ENCODE measurements around the gene CD200.

The CD200 gene

DNA sequence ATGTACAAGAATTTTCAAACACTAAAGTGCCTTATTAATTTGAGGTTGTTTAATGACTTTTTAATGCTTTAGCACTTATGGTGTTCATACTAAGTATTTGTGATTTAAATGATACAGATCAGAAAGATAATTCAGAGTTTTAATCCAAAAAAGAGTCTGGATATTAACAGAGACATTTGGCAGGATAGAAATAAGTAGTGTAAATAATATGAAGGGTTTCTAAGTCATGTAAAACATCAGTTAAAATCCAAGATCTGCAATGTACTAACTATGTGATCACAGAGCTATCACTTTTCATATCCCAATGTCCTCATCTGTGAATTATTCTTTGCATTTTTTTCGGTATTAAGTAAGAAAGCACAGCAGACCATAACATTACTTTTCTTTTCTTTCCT is 62.9 kb downstream of the CD200 start:
- TF ChIP-seq GATA3 (IDR thresholded peaks at IDR 0.05; ENCODE audit: low read depth, low read length) (no peak), GATA2 (IDR thresholded peaks at IDR 0.05; ENCODE audit: low read depth, low read length) (no peak)

DNA sequence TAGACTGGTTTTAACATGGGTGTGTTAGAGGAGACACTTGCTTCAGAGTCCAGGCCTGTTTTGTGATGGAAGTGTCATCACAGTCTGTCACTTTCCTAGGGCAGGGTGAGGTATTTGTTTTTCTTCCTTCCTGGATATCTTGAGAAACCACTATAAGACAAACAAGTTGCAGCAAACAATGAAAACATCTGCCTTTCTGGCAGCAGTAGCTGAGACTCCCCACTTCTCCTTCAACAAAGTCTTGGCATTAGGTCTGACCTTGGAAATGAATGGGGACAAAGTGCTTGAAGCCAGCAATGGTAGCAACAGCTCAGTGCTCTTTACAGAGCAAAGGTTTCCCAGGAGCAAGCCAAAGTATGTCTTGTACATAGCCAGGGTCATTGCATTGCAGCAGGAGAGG is 64.6 kb downstream of the CD200 start:
- TF ChIP-seq GATA3 (IDR thresholded peaks at IDR 0.05; ENCODE audit: low read depth, low read length) = no peak
- TF ChIP-seq GATA2 (IDR thresholded peaks at IDR 0.05; ENCODE audit: low read depth, low read length) = no peak

GRCh38 chr3:112399064-112399463 is 66.1 kb downstream of the CD200 start:
- TF ChIP-seq GATA3 (IDR thresholded peaks at IDR 0.05; ENCODE audit: low read depth, low read length) (no peak), GATA2 (IDR thresholded peaks at IDR 0.05; ENCODE audit: low read depth, low read length) (no peak)

GRCh38 chr3:112401617-112402016 is 68.7 kb downstream of the CD200 start:
- TF ChIP-seq GATA2 (IDR thresholded peaks at IDR 0.05; ENCODE audit: low read depth, low read length) (no peak), GATA3 (IDR thresholded peaks at IDR 0.05; ENCODE audit: low read depth, low read length) (no peak)

DNA sequence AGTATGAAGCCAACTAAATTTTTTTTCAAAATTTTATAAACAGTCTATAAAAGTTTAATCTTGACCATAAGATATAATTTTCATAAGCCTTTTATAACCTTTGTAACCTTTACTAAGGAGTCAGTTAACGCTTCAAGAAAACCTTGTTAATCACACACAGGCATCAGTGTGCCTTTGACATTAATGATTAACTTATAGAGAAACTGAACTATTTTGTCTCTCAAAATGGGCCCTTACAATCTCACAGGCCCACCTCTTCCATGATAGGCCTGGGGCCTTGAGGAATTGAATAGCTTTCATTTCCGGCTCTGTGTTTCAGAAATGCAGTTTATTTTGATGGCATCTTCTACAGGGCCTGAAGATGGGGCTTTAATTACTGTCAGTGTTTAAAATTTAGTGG is 70.1 kb downstream of the CD200 start:
- no peak for TF ChIP-seq GATA3 (IDR thresholded peaks at IDR 0.05; ENCODE audit: low read depth, low read length)
- TF ChIP-seq GATA2 (IDR thresholded peaks at IDR 0.05; ENCODE audit: low read depth, low read length) = no peak

DNA sequence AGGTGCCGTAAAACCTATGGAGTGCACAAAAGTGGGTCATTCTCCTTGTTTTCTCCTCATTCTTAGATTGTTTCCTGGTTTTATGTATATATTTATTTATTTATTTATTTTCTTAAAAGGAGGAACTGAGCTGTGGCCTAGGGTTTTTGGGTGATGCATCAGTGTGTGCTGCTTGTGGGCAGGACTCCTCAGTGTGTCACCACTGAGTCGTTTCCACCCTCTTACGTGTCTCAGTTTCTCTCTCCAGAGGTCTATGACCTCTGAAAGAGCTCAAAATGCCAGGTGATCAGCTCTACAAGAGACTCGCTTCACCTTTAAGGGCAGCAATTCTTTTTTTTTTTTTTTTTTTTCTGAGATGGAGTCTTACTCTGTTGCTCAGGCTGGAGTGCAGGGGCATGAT is 72.9 kb downstream of the CD200 start:
- TF ChIP-seq GATA3 (IDR thresholded peaks at IDR 0.05; ENCODE audit: low read depth, low read length) (no peak), GATA2 (IDR thresholded peaks at IDR 0.05; ENCODE audit: low read depth, low read length) (no peak)

- TF ChIP-seq GATA2 (IDR thresholded peaks at IDR 0.05; ENCODE audit: low read depth, low read length) (no peak), GATA3 (IDR thresholded peaks at IDR 0.05; ENCODE audit: low read depth, low read length) (no peak)
Measured at GRCh38 chr3:112407214-112407887, 74.4 kb downstream of the CD200 start.

DNA sequence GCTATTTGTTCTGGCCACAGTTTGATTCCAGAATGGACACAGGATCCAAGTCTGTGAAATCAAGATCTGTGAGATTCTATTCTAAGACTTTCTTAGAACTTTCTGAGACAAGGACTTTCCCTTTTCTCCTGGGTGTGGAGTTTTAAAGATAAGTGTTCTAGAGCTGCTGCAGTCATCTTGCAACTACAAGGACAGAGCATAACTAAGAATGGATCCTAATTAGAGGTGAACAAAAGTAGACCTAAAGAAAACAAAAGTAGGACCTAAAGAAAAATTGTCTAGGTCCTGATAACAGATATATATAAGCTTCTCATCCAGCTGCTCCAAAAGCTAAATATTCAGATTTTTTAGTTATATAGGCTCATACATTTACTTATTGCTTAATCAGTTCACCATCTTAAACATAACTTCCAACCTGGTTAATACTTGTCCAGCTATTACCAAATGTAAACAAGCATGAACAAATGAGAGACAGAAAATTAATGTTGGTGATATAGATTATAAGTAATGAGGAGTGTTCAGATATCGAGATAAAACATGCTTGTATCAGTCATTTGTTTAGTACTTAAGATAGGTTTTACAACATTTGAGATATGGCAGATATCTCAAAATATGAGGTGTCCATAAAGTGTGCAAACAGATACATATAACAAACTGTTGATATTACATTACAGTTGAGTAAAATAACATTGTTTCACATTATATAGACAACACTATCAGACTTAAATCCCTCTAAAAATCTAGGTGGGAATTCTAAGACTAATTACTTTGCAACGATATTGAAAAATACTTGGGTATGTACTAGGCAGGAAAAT is 75.1 kb downstream of the CD200 start:
- no peak for TF ChIP-seq GATA2 (IDR thresholded peaks at IDR 0.05; ENCODE audit: low read depth, low read length)
- TF ChIP-seq GATA3 (IDR thresholded peaks at IDR 0.05; ENCODE audit: low read depth, low read length) = no peak

DNA sequence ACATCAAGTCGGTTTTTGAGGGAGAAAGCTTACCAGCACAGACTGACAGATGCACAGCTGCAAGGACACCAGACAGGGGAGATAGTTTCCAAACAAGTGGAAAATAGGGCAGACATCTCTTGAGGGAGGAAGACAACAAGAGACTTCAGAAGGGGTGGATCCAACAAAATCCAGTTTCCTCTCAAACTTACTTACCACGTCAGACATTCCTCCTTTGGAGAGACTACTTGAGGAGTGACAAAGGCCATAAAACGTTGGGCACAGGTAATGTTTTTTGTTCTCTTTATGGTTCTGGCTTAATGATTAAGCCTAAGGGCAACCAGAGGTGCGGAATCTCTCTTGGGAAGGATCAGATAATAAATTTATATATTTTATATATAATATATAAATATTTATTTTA is 76.1 kb downstream of the CD200 start:
- TF ChIP-seq GATA3 (IDR thresholded peaks at IDR 0.05; ENCODE audit: low read depth, low read length) = no peak
- TF ChIP-seq GATA2 (IDR thresholded peaks at IDR 0.05; ENCODE audit: low read depth, low read length) = no peak

DNA sequence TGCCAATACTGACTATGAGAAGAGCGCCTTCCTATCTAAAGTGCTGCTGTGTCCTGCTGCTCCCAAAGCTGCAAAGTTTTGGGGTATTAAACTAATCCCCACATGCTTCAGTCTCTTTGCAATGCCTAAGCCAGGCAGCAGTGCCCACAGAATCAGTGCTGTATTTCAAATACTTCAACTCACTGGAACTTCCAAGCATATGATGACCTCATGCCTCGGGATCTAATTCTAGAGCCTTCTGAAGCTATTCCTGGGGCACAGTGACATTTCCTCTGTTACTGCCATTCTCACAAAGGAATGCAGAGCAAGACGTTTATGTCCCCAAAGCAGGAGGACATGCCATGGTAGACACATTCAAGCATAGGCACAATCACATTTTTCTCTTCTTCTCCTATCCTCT is 78.5 kb downstream of the CD200 start:
- TF ChIP-seq GATA2 (IDR thresholded peaks at IDR 0.05; ENCODE audit: low read depth, low read length) (no peak), GATA3 (IDR thresholded peaks at IDR 0.05; ENCODE audit: low read depth, low read length) (no peak)
